GF-D8 (cell line): ENCODE data around the gene HSD17B8.
"Not testable (repeated sequence)": the region's sequence is repeated elsewhere in the genome, so short reads cannot be mapped to it uniquely, and the experiment has no call there.

Experiments used
- DNase-seq: peaks from one replicate; lab custom pipeline; 2025; lab: John Stamatoyannopoulos, UW

Gene HSD17B8

DNA sequence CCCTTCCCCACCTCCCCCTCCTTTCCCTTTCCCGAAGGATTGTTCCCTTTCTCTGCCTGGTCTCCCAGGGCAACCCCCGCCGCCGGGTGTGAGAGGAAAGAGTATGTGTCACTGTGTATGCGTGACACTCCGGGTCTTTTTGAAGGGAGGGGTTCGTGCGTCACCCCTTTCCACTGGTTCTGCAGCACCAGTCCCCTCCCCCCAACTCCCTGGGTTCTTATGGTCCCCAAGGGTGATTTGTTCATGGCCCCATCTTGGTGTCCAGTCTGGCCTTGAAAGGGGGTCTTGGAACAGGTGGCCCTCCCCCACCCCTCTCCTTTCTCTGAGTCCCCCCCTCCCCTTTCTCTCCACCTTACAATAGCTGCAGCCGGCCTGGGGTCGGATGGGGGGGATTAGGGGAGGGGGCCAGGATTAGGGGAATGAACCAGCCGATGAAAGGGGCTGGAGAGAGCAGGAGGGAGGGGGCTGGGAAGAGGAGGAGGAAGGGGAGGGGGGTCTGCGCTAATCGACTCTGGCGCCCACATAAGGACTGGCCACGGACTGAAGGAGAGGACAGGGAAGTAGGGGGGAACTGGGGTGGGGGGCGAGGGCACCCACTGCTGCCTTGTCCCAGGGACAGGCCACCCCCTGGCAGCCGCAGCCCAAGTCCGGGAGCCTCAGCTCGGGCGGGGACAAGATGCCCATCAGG is 2.6 kb downstream of the HSD17B8 start:
- no peak for DNase-seq

DNA sequence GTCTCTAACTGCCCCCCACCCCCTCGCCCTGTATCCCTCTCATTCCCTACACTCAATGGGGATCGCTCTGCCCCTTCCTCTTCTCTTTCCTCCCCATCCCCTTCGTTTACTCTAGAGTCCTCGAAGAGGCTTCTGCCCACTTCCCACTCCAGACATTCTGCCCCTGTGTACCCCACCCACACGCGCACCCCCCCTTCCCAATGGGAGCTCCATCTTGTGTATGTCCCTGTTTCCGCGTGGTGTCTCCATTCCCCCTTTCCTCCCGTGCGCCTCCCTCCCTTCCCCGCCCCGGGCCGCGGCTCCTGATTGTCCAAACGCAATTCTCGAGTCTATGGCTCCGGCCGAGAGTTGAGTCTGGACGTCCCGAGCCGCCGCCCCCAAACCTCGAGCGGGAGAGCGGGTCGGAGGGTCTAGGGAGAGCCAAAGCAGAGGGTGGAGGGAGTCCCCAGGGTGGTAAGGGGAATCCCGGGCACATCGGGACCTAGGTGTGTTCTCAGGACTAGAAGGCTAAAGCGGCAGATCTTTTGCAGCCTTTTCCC is 3.2 kb downstream of the HSD17B8 start:
- no peak for DNase-seq

GRCh38 chr6:33208091-33208967 is 3.9 kb downstream of the HSD17B8 start, which contains the start of gene RING1:
Gene RING1, plus strand, starts transcription at chr6:33208500. Its CDS starts 323 bp downstream, at chr6:33208823.
- DNase-seq = peak; percentile 9

- DNase-seq = no peak
These were observed 5.4 kb downstream of the HSD17B8 start for GRCh38 chr6:33209856-33210255.

- DNase-seq = no peak
These were observed 6.7 kb downstream of the HSD17B8 start for GRCh38 chr6:33211136-33211535.

- DNase-seq = no peak
These were observed 7.4 kb downstream of the HSD17B8 start for GRCh38 chr6:33211666-33212422.

DNA sequence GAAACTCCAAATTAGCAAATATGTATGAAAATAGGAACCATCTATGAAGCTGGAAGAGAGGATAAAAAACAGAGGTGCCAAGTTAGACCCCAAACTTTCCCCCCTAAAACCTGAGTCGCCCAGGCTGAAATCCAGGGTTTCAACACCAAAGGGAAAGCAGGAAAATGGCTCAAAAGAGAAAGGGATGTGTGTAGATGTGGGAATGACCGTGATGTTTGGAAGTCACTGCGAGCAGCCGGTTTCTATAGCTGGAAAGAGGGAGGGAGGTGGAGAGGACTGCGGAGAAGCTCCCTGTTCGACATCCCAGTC is 8.4 kb downstream of the HSD17B8 start:
- no peak for DNase-seq

DNA sequence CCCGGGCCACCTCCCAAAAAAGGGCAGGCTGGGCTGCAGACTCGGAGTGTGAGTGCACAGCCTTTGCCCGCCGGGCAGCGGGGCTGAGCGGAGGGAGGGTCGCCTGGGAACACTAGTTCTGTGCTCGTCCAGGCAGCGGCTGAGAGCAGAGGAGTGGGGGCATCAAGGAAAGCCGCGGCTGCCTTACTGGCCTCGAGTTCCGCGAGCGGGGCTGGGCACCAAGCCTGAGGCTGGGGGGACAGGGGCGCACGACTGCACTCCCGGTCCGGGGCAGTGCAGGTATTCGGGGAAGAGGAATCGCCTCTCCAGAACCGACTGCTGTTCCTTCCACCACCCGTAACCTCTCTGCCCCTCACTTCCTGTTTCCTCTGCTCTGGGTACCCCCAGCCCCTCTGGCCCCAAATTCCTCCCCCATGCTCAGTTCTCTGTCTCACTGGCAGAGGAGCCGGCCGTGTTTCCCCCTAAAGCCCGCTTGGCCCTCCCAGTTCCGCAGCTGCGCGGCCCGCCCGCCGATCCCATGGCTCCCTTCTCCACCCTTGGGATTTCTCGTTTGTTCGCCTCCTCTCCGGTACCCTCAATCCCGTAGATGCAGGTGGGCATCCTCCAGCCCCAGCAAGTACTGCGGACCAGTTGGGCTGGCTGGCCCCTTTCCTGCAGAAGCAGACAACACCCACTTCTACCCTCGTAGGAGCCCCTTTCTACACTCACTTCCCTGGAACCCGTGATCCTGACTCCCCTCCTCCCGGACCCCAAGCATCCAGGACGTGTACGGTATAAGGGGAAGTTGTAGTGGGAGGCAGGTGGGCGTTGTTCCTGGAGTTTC is 8.9 kb downstream of the HSD17B8 start:
- DNase-seq = no peak

- DNase-seq = no peak
These were observed 9.5 kb downstream of the HSD17B8 start for GRCh38 chr6:33213989-33214335.

DNA sequence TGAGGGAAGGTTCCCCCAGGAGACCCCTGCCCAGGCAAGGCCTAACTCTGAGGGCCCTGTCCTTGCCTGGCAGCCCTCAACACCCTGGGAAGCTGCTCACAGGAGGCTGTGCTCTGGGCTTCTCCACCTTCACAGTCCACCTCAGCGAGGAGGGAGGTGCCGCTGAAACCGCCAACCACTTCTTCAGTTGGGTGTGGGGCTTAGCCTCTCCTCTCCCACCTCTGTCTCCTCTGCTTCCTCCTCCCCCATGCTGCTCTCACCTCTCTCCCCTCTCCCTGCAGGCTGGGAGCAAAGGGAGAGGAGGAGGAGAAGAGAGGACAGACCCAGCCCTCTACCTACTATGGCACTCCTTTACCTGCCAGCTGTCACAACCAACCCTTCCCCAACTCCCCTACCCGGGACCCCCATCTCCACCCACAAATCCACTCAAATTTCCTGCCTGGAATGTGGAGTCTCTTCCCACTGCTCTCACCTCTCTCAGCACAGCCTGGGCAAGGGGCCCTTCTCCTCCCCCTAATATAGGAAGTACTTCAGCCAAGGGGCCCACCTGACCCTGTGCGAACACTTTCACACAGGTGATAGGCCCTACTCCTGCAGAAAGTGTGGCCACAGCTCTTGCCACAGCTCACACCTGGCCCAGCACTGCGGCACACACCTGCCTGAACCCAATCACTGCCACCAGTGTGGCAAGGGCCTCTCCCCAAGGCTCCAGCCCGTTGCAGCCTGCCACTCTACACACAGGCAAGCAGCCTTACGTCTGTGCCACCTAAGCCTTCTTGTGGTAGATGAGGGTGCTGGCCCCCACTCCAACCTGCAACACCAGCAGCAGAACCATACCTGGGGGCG is 11.0 kb downstream of the HSD17B8 start:
- no peak for DNase-seq

GRCh38 chr6:33216117-33216649 is 11.7 kb downstream of the HSD17B8 start:
- no peak for DNase-seq

GRCh38 chr6:33217246-33217645 is 12.8 kb downstream of the HSD17B8 start:
- no peak for DNase-seq

GRCh38 chr6:33217681-33218080 is 13.2 kb downstream of the HSD17B8 start:
- no peak for DNase-seq

DNA sequence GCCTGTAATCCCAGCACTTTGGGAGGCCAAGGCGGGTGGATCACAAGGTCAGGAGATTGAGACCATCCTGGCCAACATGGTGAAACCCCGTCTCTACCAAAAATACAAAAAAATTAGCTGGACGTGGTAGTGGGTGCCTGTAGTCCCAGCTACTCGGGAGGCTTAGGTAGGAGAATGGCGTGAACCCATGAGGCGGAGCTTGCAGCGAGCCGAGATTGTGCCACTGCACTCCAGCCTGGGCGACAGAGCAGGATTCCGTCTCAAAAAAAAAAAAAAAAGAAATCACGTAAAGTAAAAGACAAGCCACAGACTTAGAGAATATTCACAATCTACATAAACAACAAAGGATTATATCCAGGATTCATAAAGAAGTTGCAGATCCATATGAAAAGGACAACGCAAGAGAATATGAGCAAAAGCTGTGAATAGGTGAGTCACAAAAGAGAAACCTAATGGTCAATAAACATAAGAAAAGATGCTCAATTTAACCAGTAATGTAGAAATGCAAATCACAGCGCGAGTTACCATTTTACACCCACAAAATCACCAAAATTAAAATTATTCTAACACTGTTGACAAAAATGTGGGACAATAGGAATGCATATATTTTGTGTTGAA is 22.2 kb downstream of the HSD17B8 start:
- not testable (repeated sequence) for DNase-seq

- no peak for DNase-seq
These were observed 30.8 kb downstream of the HSD17B8 start for GRCh38 chr6:33235221-33235634.

- DNase-seq = no peak
These were observed 31.9 kb downstream of the HSD17B8 start for GRCh38 chr6:33236328-33236727.

GRCh38 chr6:33236852-33237251 is 32.4 kb downstream of the HSD17B8 start:
- no peak for DNase-seq

GRCh38 chr6:33237741-33238140 is 33.3 kb downstream of the HSD17B8 start:
- no peak for DNase-seq

DNA sequence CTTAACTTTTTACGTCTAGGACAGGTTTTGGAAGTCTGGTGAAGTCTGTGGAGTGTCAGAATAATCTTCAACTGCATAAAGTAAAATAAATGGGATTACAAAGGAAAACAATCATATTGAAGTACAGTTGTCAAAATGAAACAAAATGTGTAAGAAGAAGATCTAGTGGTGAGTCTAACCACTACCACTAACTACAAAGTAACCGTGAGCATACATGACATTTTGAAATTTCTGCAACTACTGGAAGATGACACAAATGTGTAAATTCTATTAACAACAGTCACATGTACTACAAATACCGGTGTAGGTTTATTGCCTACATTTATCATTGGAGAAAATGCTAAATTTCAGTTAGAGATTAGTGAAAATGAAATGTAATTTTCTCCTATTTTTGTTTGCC is 37.5 kb downstream of the HSD17B8 start:
- no peak for DNase-seq

GRCh38 chr6:33243476-33243875 is 39.0 kb downstream of the HSD17B8 start:
- no peak for DNase-seq
